Hepatocyte (in vitro differentiated cells): Measurements from ENCODE around the gene IL22RA1. TPM values are rescaled to one million over a fixed set of nuclear protein-coding genes. Genes with fewer than 3 reads are reported as not detected.

Experiments
- DNase-seq: peaks from one replicate; pipeline ENCODE4 v3.0.0-alpha.2; 2016; ENCODE audit warnings: low spot score
- H2AFZ ChIP-seq: fragments of 200-600 bp; sonication (generic); 2 replicates; pipeline ENCODE4 v1.6.0; 2016; ENCODE audit warnings: antibody characterized with exemption, mild to moderate bottlenecking
- H3K27ac ChIP-seq: fragments of 200-600 bp; sonication (generic); 2 replicates; pipeline ENCODE4 v1.5.1; 2016; ENCODE audit warnings: mild to moderate bottlenecking
- H3K27me3 ChIP-seq: fragments of 200-600 bp; sonication (generic); 2 replicates; pipeline ENCODE4 v1.6.1; 2016
- H3K36me3 ChIP-seq: fragments of 200-600 bp; sonication (generic); replicated peaks from 2 replicates; pipeline ENCODE4 v1.5.1; 2016; ENCODE audit warnings: low read depth; ENCODE audit not compliant: insufficient read depth
- H3K4me1 ChIP-seq: fragments of 200-600 bp; sonication (generic); 2 replicates; pipeline ENCODE4 v1.5.1; 2016; ENCODE audit warnings: mild to moderate bottlenecking, moderate library complexity; ENCODE audit not compliant: insufficient read depth
- H3K4me2 ChIP-seq: fragments of 200-600 bp; sonication (generic); 2 replicates; pipeline ENCODE4 v1.6.0; 2016
- H3K4me3 ChIP-seq: fragments of 200-600 bp; sonication (generic); 2 replicates; pipeline ENCODE4 v1.5.1; 2016; ENCODE audit warnings: mild to moderate bottlenecking
- H3K79me2 ChIP-seq: fragments of 200-600 bp; sonication (generic); 2 replicates; pipeline ENCODE4 v1.6.0; 2017; ENCODE audit warnings: mild to moderate bottlenecking
- H3K9me2 ChIP-seq: fragments of 200-600 bp; sonication (generic); replicated peaks from 2 replicates; pipeline ENCODE4 v1.6.0; 2017; ENCODE audit warnings: mild to moderate bottlenecking; ENCODE audit not compliant: insufficient read depth
- H3K9me3 ChIP-seq: fragments of 200-600 bp; sonication (generic); 2 replicates; pipeline ENCODE4 v1.5.1; 2016; ENCODE audit warnings: low read depth, mild to moderate bottlenecking
- H4K20me1 ChIP-seq: fragments of 200-600 bp; sonication (generic); 2 replicates; pipeline ENCODE4 v1.6.0; 2016; ENCODE audit warnings: mild to moderate bottlenecking; ENCODE audit not compliant: insufficient read depth, poor library complexity, severe bottlenecking
- CTCF ChIP-seq: fragments of 200-600 bp; sonication (generic); IDR thresholded peaks from 2 replicates; pipeline ENCODE4 v1.5.1; 2016; ENCODE audit warnings: antibody characterized with exemption, mild to moderate bottlenecking; ENCODE audit not compliant: poor library complexity
- EZH2 ChIP-seq: fragments of 200-600 bp; sonication (generic); IDR thresholded peaks from 2 replicates; pipeline ENCODE4 v1.6.1; 2016; ENCODE audit warnings: antibody characterized with exemption, mild to moderate bottlenecking, borderline replicate concordance
- EZH2phosphoT487 ChIP-seq: fragments of 200-600 bp; sonication (generic); IDR thresholded peaks from one replicate; pipeline ENCODE4 v1.6.1; 2018; ENCODE audit warnings: antibody characterized with exemption, mild to moderate bottlenecking, low read depth, moderate library complexity; ENCODE audit not compliant: unreplicated experiment, severe bottlenecking
- WGBS: methylation state at CpG from one replicate; pipeline ENCODE4 v1.1.6; 2016; ENCODE audit warnings: low lambda C conversion rate; ENCODE audit errors: missing lambda C conversion rate; 5-methylcytosine and 5-hydroxymethylcytosine counted together
- polyA plus RNA-seq: library from polyadenylated mRNA; unstranded; fragments of >200 nt; fragmentation: Nextera tagmentation; extraction: Ambion mirVana; gene quantifications from 2 replicates; pipeline ENCODE4 v1.2.1, GENCODE V29; 2016
- total RNA-seq: library from RNA; depleted of rRNA; stranded (reverse); fragments of >200 nt; gene quantifications from 2 replicates; pipeline ENCODE4 v1.2.3, GENCODE V29; 2014

The IL22RA1 gene
- total and polyA plus RNA-seq, 2 experiments from 2014 or later: 6.1 to 8.2 TPM

GRCh38 chr1:24119489-24119858 lies 23.5 kb downstream of the IL22RA1 start:
- TF ChIP-seq EZH2phosphoT487: no peak
- TF ChIP-seq EZH2: no peak
- no peak for TF ChIP-seq CTCF
- no peak overlapping the region for H2AFZ ChIP-seq
- H3K9me2 ChIP-seq: no peaks in the 10 kb centered on the region
- H3K4me3 ChIP-seq: no peak overlapping the region
- 83% methylated on average over 5 of the region's 5 CpGs for WGBS
- H3K27me3 ChIP-seq: no peaks in the 10 kb centered on the region
- no peaks in the 10 kb centered on the region for H3K9me3 ChIP-seq
- H4K20me1 ChIP-seq: no peaks in the 10 kb centered on the region
- H3K4me2 ChIP-seq: peak overlapping the region; percentile 63
- peak overlapping the region; percentile 96 for H3K27ac ChIP-seq
- H3K79me2 ChIP-seq: no peaks in the 10 kb centered on the region
- H3K4me1 ChIP-seq: peaks cover 40% of the 10 kb centered on the region
- no peaks in the 10 kb centered on the region for H3K36me3 ChIP-seq
- no peak for DNase-seq

GRCh38 chr1:24118410-24119242 lies 24.3 kb downstream of the IL22RA1 start:
- Histone ChIP-seq H3K9me2 (no peaks in the 10 kb centered on the region), H2AFZ (no peak overlapping the region), H3K4me1 (peaks cover 40% of the 10 kb centered on the region), H3K27ac (peak overlapping the region; percentile 96), H3K79me2 (no peaks in the 10 kb centered on the region), H3K4me2 (peak overlapping the region; percentile 58), H3K27me3 (no peaks in the 10 kb centered on the region), H4K20me1 (no peaks in the 10 kb centered on the region), H3K36me3 (no peaks in the 10 kb centered on the region), H3K9me3 (no peaks in the 10 kb centered on the region), H3K4me3 (no peak overlapping the region)
- WGBS: 73% methylated on average over 8 of the region's 8 CpGs
- DNase-seq: peak; percentile 84
- no peak for TF ChIP-seq CTCF
- no peak for TF ChIP-seq EZH2phosphoT487
- no peak for TF ChIP-seq EZH2

- H3K4me2 ChIP-seq: peak overlapping the region; percentile 58
Measured at GRCh38 chr1:24117722-24118409, 25.1 kb downstream of the IL22RA1 start.

More at GRCh38 chr1:24117722-24118409, 25.1 kb downstream of the IL22RA1 start:
- Histone ChIP-seq H3K27me3 (no peaks in the 10 kb centered on the region), H3K9me3 (no peaks in the 10 kb centered on the region), H3K4me3 (no peak overlapping the region), H3K9me2 (no peaks in the 10 kb centered on the region), H3K4me1 (peaks cover 40% of the 10 kb centered on the region), H2AFZ (no peak overlapping the region), H4K20me1 (no peaks in the 10 kb centered on the region), H3K79me2 (no peaks in the 10 kb centered on the region), H3K36me3 (no peaks in the 10 kb centered on the region), H3K27ac (peak overlapping the region; percentile 96)
- 78% methylated on average over 14 of the region's 14 CpGs for WGBS
- DNase-seq: peak; percentile 81
- TF ChIP-seq CTCF (no peak), EZH2phosphoT487 (no peak), EZH2 (no peak)
